GM20431 (cell line): Measurements from ENCODE around the gene TTC5.
"Not testable (repeated sequence)": the region's sequence is repeated elsewhere in the genome, so short reads cannot be mapped to it uniquely, and the experiment has no call there.

ENCODE experiments used
- in situ Hi-C: fragments of 300-500 bp; cut with MseI, MboI; formaldehyde crosslinking; loops from one replicate; pipeline ENCODE4 v1.15.0; 2020; ENCODE audit warnings: low sequenced_read_pairs; ENCODE audit not compliant: unreplicated experiment

The TTC5 gene

GRCh38 chr14:20317720-20318119, 12.0 kb upstream of the TTC5 start:
- in situ Hi-C loops, result no loop called here

- in situ Hi-C loops, result no loop called here
Measured at GRCh38 chr14:20314026-20314425, 8.3 kb upstream of the TTC5 start.

GRCh38 chr14:20306079-20306423, 300 bp upstream of the TTC5 start:
- in situ Hi-C loops, result no loop called here

DNA sequence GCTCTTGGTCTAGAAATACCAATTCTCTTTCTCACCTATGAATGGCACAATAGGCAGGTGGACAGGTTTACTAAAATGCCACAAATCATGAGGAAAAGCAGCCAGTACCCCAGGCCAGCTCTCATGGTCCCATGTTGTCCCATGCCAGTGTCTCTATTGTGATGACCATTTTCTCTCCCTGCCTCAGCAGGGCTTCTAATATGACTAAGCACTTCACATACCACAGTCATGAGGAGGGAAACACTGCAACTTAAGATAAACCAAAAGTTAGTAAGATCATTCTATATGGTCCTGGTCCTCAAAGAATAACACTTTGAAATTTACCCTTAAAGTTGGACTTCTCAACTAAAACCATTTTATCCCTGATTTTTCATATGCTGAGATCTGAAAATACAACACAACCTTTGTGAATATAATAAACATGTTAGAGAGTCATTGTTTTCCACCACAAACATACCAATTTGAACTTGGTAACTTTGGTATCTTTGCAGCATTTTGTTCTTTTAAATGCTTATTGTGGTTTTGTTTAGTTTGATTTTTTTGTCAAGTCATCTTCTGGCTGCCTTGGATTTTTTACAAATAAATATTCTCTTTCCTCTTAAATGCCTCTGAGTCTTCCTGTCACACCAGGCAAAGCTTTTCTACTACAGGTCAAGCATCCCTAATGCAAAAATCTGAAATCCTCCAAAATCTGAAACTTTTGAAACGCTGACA, 3.6 kb downstream of the TTC5 start:
- in situ Hi-C loops, result no loop called here

DNA sequence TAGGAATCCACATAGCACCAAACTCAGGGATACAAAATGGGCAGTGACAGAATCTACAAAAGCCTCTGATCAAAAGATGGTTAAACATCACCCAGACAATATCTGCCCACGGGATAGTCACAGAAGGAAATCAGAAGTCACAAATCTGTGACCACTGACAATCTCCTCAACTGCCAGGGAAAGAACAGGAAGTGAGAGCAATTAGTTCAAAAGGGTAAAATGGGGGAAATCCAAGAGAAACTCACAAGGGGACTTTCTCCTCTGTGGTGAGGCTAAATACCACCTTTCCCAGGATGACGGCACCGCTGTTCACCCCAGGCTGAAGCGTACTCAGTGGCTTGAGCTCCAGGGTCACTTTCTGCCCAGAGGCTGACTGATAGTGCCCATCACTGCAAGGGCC, 10.7 kb downstream of the TTC5 start:
- in situ Hi-C loops, result no loop called here

DNA sequence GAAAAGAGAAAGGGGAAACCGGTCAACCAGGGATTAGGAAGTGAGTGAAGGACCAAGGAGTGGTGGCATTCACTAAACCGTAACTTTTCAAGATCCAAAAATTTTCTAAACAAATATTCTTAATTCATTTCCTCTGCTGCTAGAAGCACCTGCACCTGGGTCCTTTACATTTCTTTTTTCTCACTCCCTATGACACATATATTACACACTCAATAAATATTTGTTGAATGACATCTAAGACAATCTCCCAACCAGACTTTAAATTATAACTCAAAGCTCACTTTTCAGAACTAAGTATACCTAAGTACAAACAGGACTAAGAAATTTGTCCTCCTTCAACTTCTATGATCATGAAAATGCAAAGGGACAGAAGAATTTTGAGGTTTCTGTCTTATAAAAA, 11.1 kb downstream of the TTC5 start:
- in situ Hi-C loops, result no loop called here

DNA sequence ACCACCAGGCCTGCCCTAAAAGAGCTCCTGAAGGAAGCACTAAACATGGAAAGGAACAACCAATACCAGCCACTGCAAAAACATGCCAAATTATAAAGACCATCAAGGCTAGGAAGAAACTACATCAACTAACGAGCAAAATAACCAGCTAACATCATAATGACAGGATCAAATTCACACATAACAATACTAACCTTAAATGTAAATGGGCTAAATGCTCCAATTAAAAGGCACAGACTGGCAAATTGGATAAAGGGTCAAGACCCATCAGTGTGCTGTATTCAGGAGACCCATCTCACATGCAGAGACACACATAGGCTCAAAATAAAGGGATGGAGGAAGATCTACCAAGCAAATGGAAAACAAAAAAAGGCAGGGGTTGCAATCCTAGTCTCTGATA, 23.8 kb downstream of the TTC5 start:
- in situ Hi-C loops, result not testable (repeated sequence)

- in situ Hi-C loops, result not testable (repeated sequence)
Measured at GRCh38 chr14:20280265-20280664, 25.5 kb downstream of the TTC5 start.

- in situ Hi-C loops, result no loop called here
Measured at GRCh38 chr14:20278414-20278813, 27.3 kb downstream of the TTC5 start.

GRCh38 chr14:20277409-20277808, 28.3 kb downstream of the TTC5 start:
- in situ Hi-C loops, result no loop called here

- in situ Hi-C loops, result no loop called here
Measured at GRCh38 chr14:20274062-20274461, 31.7 kb downstream of the TTC5 start.

DNA sequence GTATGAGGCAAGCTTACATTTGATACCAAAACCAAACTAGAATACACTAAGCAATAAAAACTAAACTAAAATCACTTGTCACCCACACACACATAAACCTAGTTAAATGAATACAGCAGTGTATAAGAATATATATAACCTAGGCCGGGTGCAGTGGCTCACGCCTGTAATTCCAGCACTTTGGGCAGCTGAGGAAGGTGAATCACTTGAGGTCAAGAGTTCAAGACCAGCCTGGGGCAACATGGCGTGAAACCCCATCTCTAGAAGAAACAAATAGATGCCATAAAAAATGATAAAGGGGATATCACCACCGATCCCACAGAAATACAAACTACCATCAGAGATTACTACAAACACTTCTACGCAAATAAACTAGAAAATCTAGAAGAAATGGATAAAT, 41.4 kb downstream of the TTC5 start:
- in situ Hi-C loops, result not testable (repeated sequence)

- in situ Hi-C loops, result no loop called here
Measured at GRCh38 chr14:20262642-20263128, 43.1 kb downstream of the TTC5 start.

- in situ Hi-C loops, result no loop called here
Measured at GRCh38 chr14:20247646-20248246, 58.0 kb downstream of the TTC5 start.
